ENCODE data around the gene GRK1.
"Not testable (repeated sequence)": the region's sequence is repeated elsewhere in the genome, so short reads cannot be mapped to it uniquely, and the experiment has no call there.

DNA sequence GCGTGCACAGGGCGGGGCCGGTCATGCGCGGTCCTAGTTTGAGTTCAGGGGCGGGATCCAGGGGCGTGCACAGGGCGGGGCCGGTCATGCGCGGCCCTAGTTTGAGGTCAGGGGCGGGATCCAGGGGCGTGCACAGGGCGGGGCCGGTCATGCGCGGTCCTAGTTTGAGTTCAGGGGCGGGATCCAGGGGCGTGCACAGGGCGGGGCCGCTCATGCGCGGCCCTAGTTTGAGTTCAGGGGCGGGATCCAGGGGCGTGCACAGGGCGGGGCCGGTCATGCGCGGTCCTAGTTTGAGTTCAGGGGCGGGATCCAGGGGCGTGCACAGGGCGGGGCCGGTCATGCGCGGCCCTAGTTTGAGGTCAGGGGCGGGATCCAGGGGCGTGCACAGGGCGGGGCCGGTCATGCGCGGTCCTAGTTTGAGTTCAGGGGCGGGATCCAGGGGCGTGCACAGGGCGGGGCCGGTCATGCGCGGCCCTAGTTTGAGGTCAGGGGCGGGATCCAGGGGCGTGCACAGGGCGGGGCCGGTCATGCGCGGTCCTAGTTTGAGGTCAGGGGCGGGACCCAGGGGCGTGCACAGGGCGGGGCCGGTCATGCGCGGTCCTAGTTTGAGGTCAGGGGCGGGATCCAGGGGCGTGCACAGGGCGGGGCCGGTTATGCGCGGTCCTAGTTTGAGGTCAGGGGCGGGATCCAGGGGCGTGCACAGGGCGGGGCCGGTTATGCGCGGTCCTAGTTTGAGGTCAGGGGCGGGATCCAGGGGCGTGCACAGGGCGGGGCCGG, 58.5 kb downstream of the GRK1 start:
- TF ChIP-seq, protein P1, sequence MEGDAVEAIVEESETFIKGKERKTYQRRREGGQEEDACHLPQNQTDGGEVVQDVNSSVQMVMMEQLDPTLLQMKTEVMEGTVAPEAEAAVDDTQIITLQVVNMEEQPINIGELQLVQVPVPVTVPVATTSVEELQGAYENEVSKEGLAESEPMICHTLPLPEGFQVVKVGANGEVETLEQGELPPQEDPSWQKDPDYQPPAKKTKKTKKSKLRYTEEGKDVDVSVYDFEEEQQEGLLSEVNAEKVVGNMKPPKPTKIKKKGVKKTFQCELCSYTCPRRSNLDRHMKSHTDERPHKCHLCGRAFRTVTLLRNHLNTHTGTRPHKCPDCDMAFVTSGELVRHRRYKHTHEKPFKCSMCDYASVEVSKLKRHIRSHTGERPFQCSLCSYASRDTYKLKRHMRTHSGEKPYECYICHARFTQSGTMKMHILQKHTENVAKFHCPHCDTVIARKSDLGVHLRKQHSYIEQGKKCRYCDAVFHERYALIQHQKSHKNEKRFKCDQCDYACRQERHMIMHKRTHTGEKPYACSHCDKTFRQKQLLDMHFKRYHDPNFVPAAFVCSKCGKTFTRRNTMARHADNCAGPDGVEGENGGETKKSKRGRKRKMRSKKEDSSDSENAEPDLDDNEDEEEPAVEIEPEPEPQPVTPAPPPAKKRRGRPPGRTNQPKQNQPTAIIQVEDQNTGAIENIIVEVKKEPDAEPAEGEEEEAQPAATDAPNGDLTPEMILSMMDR (conservative IDR thresholded peaks at IDR 0.05), result not testable (repeated sequence)
- TF ChIP-seq EZH2 (IDR thresholded peaks at IDR 0.05; ENCODE audit: low read depth), result not testable (repeated sequence)
